Parathyroid adenoma (tissue), 2 donors: ENCODE measurements around the gene NKAIN2.

Experiments used
- H2AFZ ChIP-seq: fragments of 300-600 bp; sonication (generic); one replicate; pipeline ENCODE4 v1.7.0; 2017; ENCODE audit warnings: antibody characterized with exemption, mild to moderate bottlenecking
- H3K27ac ChIP-seq: fragments of 300-600 bp; sonication (generic); one replicate; pipeline ENCODE4 v1.7.0; 2017
- H3K27me3 ChIP-seq: fragments of 300-600 bp; sonication (generic); one replicate; pipeline ENCODE4 v1.7.0; 2017; ENCODE audit warnings: low read length; ENCODE audit not compliant: control insufficient read depth, insufficient read depth
- H3K36me3 ChIP-seq: fragments of 300-600 bp; sonication (generic); one replicate; pipeline ENCODE4 v1.7.0; 2017; ENCODE audit warnings: low read length; ENCODE audit not compliant: control insufficient read depth, insufficient read depth
- H3K4me1 ChIP-seq: fragments of 300-600 bp; sonication (generic); one replicate; pipeline ENCODE4 v1.7.0; 2017; ENCODE audit warnings: control low read depth
- H3K4me2 ChIP-seq: fragments of 300-600 bp; sonication (generic); one replicate; pipeline ENCODE4 v1.7.0; 2017; ENCODE audit warnings: low read length
- H3K4me3 ChIP-seq: fragments of 300-600 bp; sonication (generic); one replicate; pipeline ENCODE4 v1.7.0; 2017; ENCODE audit warnings: low read depth, low read length
- H3K79me2 ChIP-seq: fragments of 300-600 bp; sonication (generic); one replicate; pipeline ENCODE4 v1.7.0; 2017; ENCODE audit warnings: control low read depth
- H3K9ac ChIP-seq: fragments of 300-600 bp; sonication (generic); one replicate; pipeline ENCODE4 v1.7.0; 2017; ENCODE audit warnings: mild to moderate bottlenecking
- H3K9me3 ChIP-seq: fragments of 300-600 bp; sonication (generic); one replicate; pipeline ENCODE4 v1.7.0; 2017; ENCODE audit warnings: low read length; ENCODE audit not compliant: control insufficient read depth
- TF ChIP-seq, protein P1 (sequence below): fragments of 300-600 bp; sonication (generic); IDR thresholded peaks from one replicate; pipeline ENCODE4 v1.7.0; 2017; ENCODE audit warnings: antibody characterized with exemption, mild to moderate bottlenecking
- donor health status: primary hyperparathyroidism.

The NKAIN2 gene

GRCh38 chr6:123859291-123859690 is 55.6 kb downstream of the NKAIN2 start:
- Histone ChIP-seq H3K4me3 (no peak overlapping the region), H3K27me3 (no peaks in the 10 kb centered on the region), H3K9ac (no peak overlapping the region), H3K4me1 (no peaks in the 10 kb centered on the region), H3K36me3 (no peaks in the 10 kb centered on the region), H2AFZ (no peak overlapping the region), H3K4me2 (no peak overlapping the region), H3K9me3 (no peaks in the 10 kb centered on the region), H3K27ac (no peak overlapping the region), H3K79me2 (no peaks in the 10 kb centered on the region)
- TF ChIP-seq, protein P1, sequence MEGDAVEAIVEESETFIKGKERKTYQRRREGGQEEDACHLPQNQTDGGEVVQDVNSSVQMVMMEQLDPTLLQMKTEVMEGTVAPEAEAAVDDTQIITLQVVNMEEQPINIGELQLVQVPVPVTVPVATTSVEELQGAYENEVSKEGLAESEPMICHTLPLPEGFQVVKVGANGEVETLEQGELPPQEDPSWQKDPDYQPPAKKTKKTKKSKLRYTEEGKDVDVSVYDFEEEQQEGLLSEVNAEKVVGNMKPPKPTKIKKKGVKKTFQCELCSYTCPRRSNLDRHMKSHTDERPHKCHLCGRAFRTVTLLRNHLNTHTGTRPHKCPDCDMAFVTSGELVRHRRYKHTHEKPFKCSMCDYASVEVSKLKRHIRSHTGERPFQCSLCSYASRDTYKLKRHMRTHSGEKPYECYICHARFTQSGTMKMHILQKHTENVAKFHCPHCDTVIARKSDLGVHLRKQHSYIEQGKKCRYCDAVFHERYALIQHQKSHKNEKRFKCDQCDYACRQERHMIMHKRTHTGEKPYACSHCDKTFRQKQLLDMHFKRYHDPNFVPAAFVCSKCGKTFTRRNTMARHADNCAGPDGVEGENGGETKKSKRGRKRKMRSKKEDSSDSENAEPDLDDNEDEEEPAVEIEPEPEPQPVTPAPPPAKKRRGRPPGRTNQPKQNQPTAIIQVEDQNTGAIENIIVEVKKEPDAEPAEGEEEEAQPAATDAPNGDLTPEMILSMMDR: no peak

DNA sequence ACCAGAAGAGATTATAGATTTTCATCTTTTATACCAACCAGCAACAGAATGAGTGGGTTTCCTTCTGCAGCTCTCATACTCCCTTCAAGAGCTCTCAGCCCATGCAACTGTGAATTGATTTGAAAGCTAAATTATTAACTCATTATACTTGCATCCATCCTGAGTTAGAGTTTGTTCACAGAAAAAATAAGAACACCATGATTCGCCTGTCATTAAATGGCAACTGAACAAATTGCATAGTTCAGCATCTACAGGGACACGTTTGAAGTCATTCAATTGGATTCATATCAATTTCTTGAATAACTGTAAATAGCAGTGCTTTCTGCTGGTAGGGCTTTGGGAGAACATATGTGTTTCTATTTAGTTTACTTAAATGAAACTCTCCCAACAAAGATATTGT is 65.7 kb downstream of the NKAIN2 start:
- Histone ChIP-seq H3K27ac (no peak overlapping the region), H3K27me3 (no peaks in the 10 kb centered on the region), H3K9me3 (no peaks in the 10 kb centered on the region), H3K36me3 (no peaks in the 10 kb centered on the region), H3K4me1 (no peaks in the 10 kb centered on the region), H2AFZ (no peak overlapping the region), H3K79me2 (no peaks in the 10 kb centered on the region), H3K9ac (no peak overlapping the region), H3K4me3 (no peak overlapping the region), H3K4me2 (no peak overlapping the region)
- TF ChIP-seq, protein P1: no peak

GRCh38 chr6:123873974-123874373 is 70.3 kb downstream of the NKAIN2 start:
- no peak overlapping the region for H3K27ac ChIP-seq
- no peaks in the 10 kb centered on the region for H3K79me2 ChIP-seq
- no peaks in the 10 kb centered on the region for H3K4me1 ChIP-seq
- no peak overlapping the region for H3K4me3 ChIP-seq
- H3K27me3 ChIP-seq: no peaks in the 10 kb centered on the region
- no peak overlapping the region for H2AFZ ChIP-seq
- H3K36me3 ChIP-seq: no peaks in the 10 kb centered on the region
- H3K9me3 ChIP-seq: no peaks in the 10 kb centered on the region
- H3K9ac ChIP-seq: no peak overlapping the region
- no peak overlapping the region for H3K4me2 ChIP-seq
- TF ChIP-seq, protein P1: no peak

DNA sequence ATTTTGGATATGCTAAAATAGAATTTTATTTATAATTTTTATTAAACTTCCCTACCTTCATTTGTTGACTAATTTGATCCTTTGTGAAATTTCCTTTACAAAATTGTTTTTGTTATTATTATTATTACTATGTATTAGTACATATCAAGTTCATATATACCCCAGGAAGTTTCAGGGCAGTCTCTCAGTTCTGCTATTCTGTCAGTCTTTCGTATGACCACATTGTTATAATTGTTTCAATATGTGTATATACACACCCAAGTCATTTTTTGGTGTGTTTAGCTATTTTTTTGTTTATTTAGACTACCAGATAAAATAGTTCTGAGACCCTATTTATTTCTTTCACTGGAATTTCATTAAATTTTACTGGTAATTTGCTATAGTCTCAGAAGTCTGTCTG is 72.1 kb downstream of the NKAIN2 start:
- no peak overlapping the region for H2AFZ ChIP-seq
- no peaks in the 10 kb centered on the region for H3K79me2 ChIP-seq
- no peak overlapping the region for H3K4me3 ChIP-seq
- TF ChIP-seq, protein P1: no peak
- H3K36me3 ChIP-seq: no peaks in the 10 kb centered on the region
- no peak overlapping the region for H3K9ac ChIP-seq
- H3K27me3 ChIP-seq: no peaks in the 10 kb centered on the region
- H3K27ac ChIP-seq: no peak overlapping the region
- H3K4me1 ChIP-seq: no peaks in the 10 kb centered on the region
- no peaks in the 10 kb centered on the region for H3K9me3 ChIP-seq
- H3K4me2 ChIP-seq: no peak overlapping the region

GRCh38 chr6:123879749-123880148 is 76.1 kb downstream of the NKAIN2 start:
- H2AFZ ChIP-seq: no peak overlapping the region
- H3K36me3 ChIP-seq: no peaks in the 10 kb centered on the region
- no peak overlapping the region for H3K27ac ChIP-seq
- no peaks in the 10 kb centered on the region for H3K27me3 ChIP-seq
- H3K4me3 ChIP-seq: no peak overlapping the region
- H3K9me3 ChIP-seq: no peaks in the 10 kb centered on the region
- no peak overlapping the region for H3K4me2 ChIP-seq
- H3K4me1 ChIP-seq: no peaks in the 10 kb centered on the region
- no peaks in the 10 kb centered on the region for H3K79me2 ChIP-seq
- no peak overlapping the region for H3K9ac ChIP-seq
- TF ChIP-seq, protein P1: no peak
